H1 (cell line): ENCODE results near the gene MCF2L.

ENCODE experiments used
- ATF2 ChIP-seq: IDR thresholded peaks from 2 replicates; pipeline ENCODE4 v1.6.1; 2012; ENCODE audit warnings: low read length, inconsistent platforms
- ATF3 ChIP-seq: IDR thresholded peaks from 2 replicates; pipeline ENCODE4 v1.6.1; 2011; ENCODE audit warnings: low read depth, mild to moderate bottlenecking, low read length; ENCODE audit not compliant: insufficient read depth
- BCL11A ChIP-seq, 2 experiments: IDR thresholded peaks; one replicate each; pipeline ENCODE4 v1.6.1; 2011; ENCODE audit warnings: low read depth in 2 of 2, low read length in 2 of 2, mild to moderate bottlenecking in 2 of 2
- CTCF ChIP-seq, 3 experiments: IDR thresholded peaks; 1 replicate in 2 of 3; 2 replicates in 1 of 3; pipeline versions ENCODE4 v1.5.1 to v1.6.1; 2011; ENCODE audit warnings: low read length in 3 of 3, mild to moderate bottlenecking in 3 of 3, inconsistent platforms in 2 of 3, low read depth in 1 of 3, moderate library complexity in 1 of 3; ENCODE audit not compliant: insufficient read depth in 1 of 3; ENCODE audit errors: control extremely low read depth in 1 of 3
- KDM5A ChIP-seq: fragments of 200-600 bp; IDR thresholded peaks from 2 replicates; pipeline ENCODE4 v1.7.1; 2012; ENCODE audit warnings: mild to moderate bottlenecking, low read length, inconsistent platforms, mixed read lengths
- MAX ChIP-seq: IDR thresholded peaks from 2 replicates; pipeline ENCODE4 v1.6.1; 2012; ENCODE audit warnings: inconsistent platforms
- POLR2A ChIP-seq, 2 experiments: IDR thresholded peaks; 1 replicate in 1 of 2; 2 replicates in 1 of 2; pipeline ENCODE4 v1.6.1; 2011; ENCODE audit warnings: low read depth in 2 of 2, low read length in 2 of 2, mild to moderate bottlenecking in 2 of 2; ENCODE audit errors: control extremely low read depth in 1 of 2

- TF ChIP-seq CTCF (IDR thresholded peaks at IDR 0.05; ENCODE audit: control extremely low read depth in 1 of 3, insufficient read depth in 1 of 3, low read depth in 1 of 3, low read length in 3 of 3) (no peak), POLR2A (IDR thresholded peaks at IDR 0.05; ENCODE audit: control extremely low read depth in 1 of 2, low read depth in 2 of 2, low read length in 2 of 2) (no peak), ATF3 (no peak), ATF2 (no peak), BCL11A (IDR thresholded peaks at IDR 0.05; ENCODE audit: low read depth in 2 of 2, low read length in 2 of 2) (no peak), MAX (no peak), KDM5A (no peak)
These were observed 90.9 kb downstream of the MCF2L start for GRCh38 chr13:113059891-113060290.
